Tibial artery (tissue), 4 donors: ENCODE data around the gene ATP8B3.

Experiments used
- DNase-seq, 2 donors: peaks; one replicate each; pipeline ENCODE4 v3.0.0-alpha.2; 2019
- H3K27ac ChIP-seq, 2 donors: fragments of 200-600 bp; sonication (generic) in 1 of 2; 1 replicate in 1 of 2; 2 replicates in 1 of 2; pipeline ENCODE4 v1.5.1; 2018 to 2019; ENCODE audit warnings: mild to moderate bottlenecking in 1 of 2
- H3K27me3 ChIP-seq, 2 donors: fragments of 200-600 bp; sonication (generic) in 1 of 2; one replicate each; pipeline versions ENCODE4 v1.5.1 to v1.6.0; 2016 to 2019
- H3K36me3 ChIP-seq, 3 donors: fragments of 200-600 bp; sonication (generic) in 2 of 3; one replicate each; pipeline ENCODE4 v1.5.1; 2016 to 2019; ENCODE audit warnings: mild to moderate bottlenecking in 2 of 3
- H3K4me1 ChIP-seq, 4 donors: fragments of 200-600 bp; sonication (generic) in 2 of 4; 1 replicate in 3 of 4; 2 replicates in 1 of 4; pipeline ENCODE4 v1.5.1; 2016 to 2019
- H3K4me3 ChIP-seq, 2 donors: fragments of 200-600 bp; sonication (generic) in 1 of 2; 1 replicate in 1 of 2; 2 replicates in 1 of 2; pipeline ENCODE4 v1.5.1; 2018 to 2019; ENCODE audit warnings: mild to moderate bottlenecking in 2 of 2
- H3K9me3 ChIP-seq, 3 donors: fragments of 200-600 bp; sonication (generic) in 1 of 3; one replicate each; pipeline ENCODE4 v1.5.1; 2016 to 2019
- intact Hi-C: fragments of 100-400 bp; cut with DNase I; formaldehyde crosslinking; loops from one replicate; pipeline ENCODE4 v1.15.0; 2023; ENCODE audit warnings: low total_unique reads
- TF ChIP-seq, protein P1 (sequence below), 2 experiments: fragments of 200-600 bp in 1 of 2; fragments of 450-650 bp in 1 of 2; IDR thresholded peaks; one replicate each; pipeline ENCODE4 v1.5.1; 2017 to 2019; ENCODE audit warnings: antibody characterized with exemption in 2 of 2, mild to moderate bottlenecking in 1 of 2, moderate library complexity in 1 of 2

Gene ATP8B3

DNA sequence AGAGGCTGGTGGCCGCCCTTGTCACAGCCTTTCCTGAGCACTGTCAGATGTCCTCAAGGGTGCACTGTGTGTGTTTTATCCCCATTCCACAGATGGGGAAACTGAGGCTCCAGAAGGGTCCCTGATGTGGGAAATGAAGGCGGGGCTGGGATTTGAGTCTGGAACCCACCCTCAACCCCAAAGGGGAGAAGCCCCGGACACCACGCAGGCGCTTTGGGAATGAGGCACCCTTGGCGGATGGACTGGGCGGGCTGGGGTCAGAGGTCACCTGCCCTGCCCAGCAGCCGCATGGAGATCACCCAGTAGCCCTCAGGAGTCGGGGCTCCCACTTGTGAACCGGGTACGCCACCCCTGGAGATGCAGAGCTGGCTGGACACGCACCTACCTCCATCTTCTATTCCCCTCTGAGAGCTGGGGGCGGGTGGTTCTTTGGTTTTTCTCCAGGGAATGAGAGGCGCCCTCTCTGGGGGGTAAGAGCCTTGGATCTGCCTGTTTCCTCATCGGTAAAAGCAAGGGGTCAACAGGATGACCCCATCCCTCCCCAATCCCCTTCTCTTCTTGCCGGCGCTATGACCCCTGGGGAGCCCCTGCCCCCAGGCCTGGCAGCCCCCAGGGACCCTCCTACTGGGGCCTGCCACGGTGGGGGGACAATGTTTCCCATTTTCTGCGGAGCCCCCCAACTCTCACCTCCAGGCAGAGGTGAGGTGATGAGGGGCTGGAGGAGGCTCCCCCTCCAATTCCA lies 67.1 kb downstream of the ATP8B3 start:
- peaks cover 0 to 89% of the 10 kb centered on the region in 2 donors for H3K27me3 ChIP-seq

DNA sequence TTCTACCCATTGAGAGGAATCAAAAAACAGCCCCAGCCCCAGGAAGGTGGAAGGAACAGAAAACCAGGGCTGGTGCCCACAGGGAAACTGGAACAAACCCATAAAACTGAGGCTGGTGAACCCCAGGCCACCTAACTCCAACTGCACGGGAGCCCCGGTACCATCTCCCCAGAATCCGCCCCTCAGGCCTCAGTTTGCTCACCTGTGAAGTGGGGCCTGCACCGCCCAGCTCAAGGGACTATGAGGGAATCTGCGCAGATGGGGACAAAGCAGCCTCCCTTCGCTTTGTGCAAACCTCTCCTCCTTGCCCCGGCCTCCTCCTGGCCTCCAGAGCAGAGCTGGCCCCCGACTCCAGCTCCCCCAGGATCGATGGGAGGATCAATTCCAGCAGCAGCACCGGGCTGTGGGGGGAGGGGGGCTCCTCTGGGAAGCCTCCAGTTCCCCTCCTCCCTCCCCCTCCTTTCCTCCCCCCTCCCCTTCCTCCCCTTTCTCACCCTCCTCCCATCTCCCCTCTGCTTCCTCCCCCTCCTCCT lies 67.9 kb downstream of the ATP8B3 start:
- Histone ChIP-seq H3K36me3 (no peaks in the 10 kb centered on the region), H3K4me1 (peaks cover 0 to 27% (median 15%) of the 10 kb centered on the region in 4 donors), H3K4me3 (no peak overlapping the region), H3K27ac (no peak overlapping the region), H3K27me3 (peaks cover 0 to 88% of the 10 kb centered on the region in 2 donors), H3K9me3 (peaks cover 0 to 11% (median 9%) of the 10 kb centered on the region in 3 donors)
- no peak for DNase-seq
- TF ChIP-seq, protein P1, sequence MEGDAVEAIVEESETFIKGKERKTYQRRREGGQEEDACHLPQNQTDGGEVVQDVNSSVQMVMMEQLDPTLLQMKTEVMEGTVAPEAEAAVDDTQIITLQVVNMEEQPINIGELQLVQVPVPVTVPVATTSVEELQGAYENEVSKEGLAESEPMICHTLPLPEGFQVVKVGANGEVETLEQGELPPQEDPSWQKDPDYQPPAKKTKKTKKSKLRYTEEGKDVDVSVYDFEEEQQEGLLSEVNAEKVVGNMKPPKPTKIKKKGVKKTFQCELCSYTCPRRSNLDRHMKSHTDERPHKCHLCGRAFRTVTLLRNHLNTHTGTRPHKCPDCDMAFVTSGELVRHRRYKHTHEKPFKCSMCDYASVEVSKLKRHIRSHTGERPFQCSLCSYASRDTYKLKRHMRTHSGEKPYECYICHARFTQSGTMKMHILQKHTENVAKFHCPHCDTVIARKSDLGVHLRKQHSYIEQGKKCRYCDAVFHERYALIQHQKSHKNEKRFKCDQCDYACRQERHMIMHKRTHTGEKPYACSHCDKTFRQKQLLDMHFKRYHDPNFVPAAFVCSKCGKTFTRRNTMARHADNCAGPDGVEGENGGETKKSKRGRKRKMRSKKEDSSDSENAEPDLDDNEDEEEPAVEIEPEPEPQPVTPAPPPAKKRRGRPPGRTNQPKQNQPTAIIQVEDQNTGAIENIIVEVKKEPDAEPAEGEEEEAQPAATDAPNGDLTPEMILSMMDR (IDR thresholded peaks at IDR 0.05), result no peak
- intact Hi-C loops, result no loop called here

More for the DNA sequence above, 67.1 kb downstream of the ATP8B3 start:
- Histone ChIP-seq H3K27ac (no peak overlapping the region), H3K36me3 (no peaks in the 10 kb centered on the region), H3K4me3 (no peak overlapping the region), H3K9me3 (peaks cover 0 to 6% (median 6%) of the 10 kb centered on the region in 3 donors), H3K4me1 (peaks cover 0 to 35% (median 23%) of the 10 kb centered on the region in 4 donors)
- intact Hi-C loops, result no loop called here
- DNase-seq, result no peak
- TF ChIP-seq, protein P1 (IDR thresholded peaks at IDR 0.05), result no peak

DNA sequence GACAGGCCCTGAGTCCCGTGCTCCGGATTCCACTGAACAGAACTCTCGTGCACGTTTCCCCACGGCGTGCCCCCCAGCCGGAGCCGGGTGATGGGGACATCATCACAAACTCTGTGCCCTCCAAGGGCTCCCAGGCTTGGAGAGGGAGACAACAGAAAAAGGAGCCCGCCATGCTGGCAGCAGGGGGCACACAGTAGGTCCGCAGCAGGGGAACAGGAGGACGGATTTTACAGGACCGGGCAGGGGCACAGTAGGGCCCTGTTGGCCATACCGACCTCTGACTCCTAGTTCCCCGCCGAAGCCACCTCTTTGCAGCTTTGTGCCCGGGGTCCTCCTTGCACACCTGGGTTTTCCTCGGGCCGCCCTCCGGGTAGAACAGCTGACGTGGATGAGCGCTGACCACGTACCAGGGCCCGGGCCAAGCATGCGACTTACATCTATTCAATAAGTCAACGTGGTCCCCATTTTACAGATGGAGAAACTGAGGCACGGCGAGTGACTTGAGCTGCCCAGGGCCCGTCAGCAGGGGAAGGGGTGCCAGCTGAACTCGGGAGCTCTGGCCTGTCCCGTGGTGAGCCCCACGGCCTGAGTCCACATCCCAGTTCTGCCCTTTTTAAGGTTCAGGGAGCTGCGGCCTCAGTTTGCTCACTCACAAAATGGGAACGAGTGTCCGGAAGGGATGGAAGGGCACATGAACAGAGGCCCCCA lies 68.9 kb downstream of the ATP8B3 start:
- Histone ChIP-seq H3K36me3 (no peaks in the 10 kb centered on the region), H3K27me3 (peaks cover 0 to 86% of the 10 kb centered on the region in 2 donors), H3K27ac (no peak overlapping the region), H3K9me3 (peaks cover 0 to 11% (median 9%) of the 10 kb centered on the region in 3 donors), H3K4me1 (peaks cover 0 to 17% (median 4%) of the 10 kb centered on the region in 4 donors), H3K4me3 (no peak overlapping the region)
- intact Hi-C loops, result no loop called here
- no peak for DNase-seq
- TF ChIP-seq, protein P1 (IDR thresholded peaks at IDR 0.05), result no peak

DNA sequence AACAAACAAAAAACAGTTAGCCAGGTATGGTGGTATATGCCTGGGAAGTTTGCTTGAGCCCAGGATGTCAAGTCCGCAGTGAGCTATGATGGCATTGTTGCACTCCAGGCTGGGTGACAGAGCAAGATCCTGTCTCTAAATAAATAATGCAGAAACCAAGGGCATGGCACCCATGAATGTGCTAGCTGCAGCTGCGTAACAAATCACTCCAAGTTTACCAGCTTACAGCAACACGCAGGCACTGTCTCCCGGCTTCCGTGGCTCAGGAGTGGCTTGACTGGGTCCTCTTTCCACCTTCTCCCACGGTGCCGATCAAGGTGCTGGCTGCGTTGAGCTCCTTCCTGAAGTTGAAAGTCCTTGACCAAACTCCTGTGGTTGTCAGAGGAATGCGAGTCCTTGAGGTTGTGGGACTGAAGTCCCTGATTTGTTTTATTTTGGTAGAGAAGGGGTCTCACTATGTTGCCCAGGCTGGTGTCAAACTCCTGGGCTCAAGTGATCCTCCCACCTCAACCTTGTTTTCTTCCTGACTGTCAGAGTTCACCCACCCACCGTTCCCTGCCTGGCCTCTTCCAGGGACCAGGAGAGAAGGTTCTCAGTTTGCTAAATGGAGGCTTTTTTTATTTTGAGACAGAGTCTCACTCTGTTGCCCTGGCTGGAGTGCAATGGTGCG lies 72.0 kb downstream of the ATP8B3 start:
- Histone ChIP-seq H3K9me3 (peaks cover 0 to 11% (median 9%) of the 10 kb centered on the region in 3 donors), H3K27ac (no peak overlapping the region), H3K27me3 (peaks cover 0 to 86% of the 10 kb centered on the region in 2 donors), H3K4me3 (no peak overlapping the region), H3K4me1 (peaks cover 0 to under 1% (median 0%) of the 10 kb centered on the region in 4 donors), H3K36me3 (no peaks in the 10 kb centered on the region)
- intact Hi-C loops, result no loop called here
- TF ChIP-seq, protein P1 (IDR thresholded peaks at IDR 0.05), result no peak
- DNase-seq, result no peak

DNA sequence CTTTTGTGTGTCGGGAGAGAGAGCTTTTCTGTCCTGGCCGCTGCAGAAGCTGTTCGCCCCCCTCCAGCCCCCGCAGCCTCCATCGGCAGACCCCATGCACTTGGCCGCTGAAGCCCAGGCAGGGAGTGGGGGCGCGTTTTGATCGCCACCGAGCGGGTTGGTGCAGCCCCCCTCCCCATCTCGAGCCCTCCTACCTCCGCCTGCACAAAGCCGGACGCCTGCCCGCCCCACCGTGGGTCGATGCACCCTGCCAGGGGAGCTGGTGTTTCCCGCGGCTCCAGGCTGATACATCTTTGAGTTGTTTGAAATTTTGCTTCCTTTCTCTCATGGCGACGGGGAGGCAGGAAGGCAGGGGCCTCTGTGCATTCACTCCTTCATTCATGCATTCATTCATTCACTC lies 75.1 kb downstream of the ATP8B3 start:
- no peak overlapping the region for H3K4me3 ChIP-seq
- H3K9me3 ChIP-seq, result peaks cover 0 to 11% (median 9%) of the 10 kb centered on the region in 3 donors
- H3K36me3 ChIP-seq, result no peaks in the 10 kb centered on the region
- H3K4me1 ChIP-seq, result no peaks in the 10 kb centered on the region
- no peak overlapping the region for H3K27ac ChIP-seq
- no peak for DNase-seq
- TF ChIP-seq, protein P1 (IDR thresholded peaks at IDR 0.05), result no peak
- intact Hi-C loops, result no loop called here
- peaks cover 0 to 87% of the 10 kb centered on the region in 2 donors for H3K27me3 ChIP-seq
